ENCODE data around the gene UBALD2. TPM values are rescaled to one million over a fixed set of nuclear protein-coding genes. Genes with fewer than 3 reads are reported as not detected.

Gene UBALD2
- total RNA-seq, 4 donors from 2014 or later, result 9.1 to 16.2 (median 12.4) TPM

GRCh38 chr17:76307299-76307965, 42.3 kb downstream of the UBALD2 start:
- no peak for TF ChIP-seq POLR2A (IDR thresholded peaks at IDR 0.05; ENCODE audit: low read depth)
- no peak for TF ChIP-seq POLR2AphosphoS5 (IDR thresholded peaks at IDR 0.05)
- TF ChIP-seq EP300 (IDR thresholded peaks at IDR 0.05), result no peak
- TF ChIP-seq CTCF (IDR thresholded peaks at IDR 0.05), result no peak
- H3K36me3 ChIP-seq, result peaks cover 17 to 56% (median 39%) of the 10 kb centered on the region in 4 donors
- no peaks in the 10 kb centered on the region for H3K4me1 ChIP-seq
- intact Hi-C loops (cut with DNase I), result loop anchor here (10.0 kb wide), 1 partner anchor 197 kb away; the partner anchor contains the start of gene RHBDF2
- DNase-seq (ENCODE audit: extremely low spot score), result no peak
- H3K27ac ChIP-seq (replicated peaks in 1 of 4), result no peak overlapping the region
- no peaks in the 10 kb centered on the region for H3K27me3 ChIP-seq
- H3K9me3 ChIP-seq, result no peaks in the 10 kb centered on the region
- 99% methylated on average over 34 of the region's 58 CpGs for whole genome bisulfite sequencing
- no peak overlapping the region for H3K4me3 ChIP-seq

- Histone ChIP-seq H3K4me3 (no peak within 1 kb of the TSS), H3K4me1 (no peaks in the 10 kb centered on the region), H3K36me3 (peaks cover 20 to 61% (median 44%) of the 10 kb centered on the region in 4 donors), H3K27me3 (no peaks in the 10 kb centered on the region), H3K9me3 (no peaks in the 10 kb centered on the region), H3K27ac (replicated peaks in 1 of 4) (no peak within 1 kb of the TSS)
- TF ChIP-seq POLR2AphosphoS5 (IDR thresholded peaks at IDR 0.05) (no peak), EP300 (IDR thresholded peaks at IDR 0.05) (no peak), CTCF (IDR thresholded peaks at IDR 0.05) (no peak), POLR2A (IDR thresholded peaks at IDR 0.05; ENCODE audit: low read depth) (no peak)
- no peak for DNase-seq (ENCODE audit: extremely low spot score)
- intact Hi-C loops (cut with DNase I), result loop anchor here (10.0 kb wide), 1 partner anchor 197 kb away; the partner anchor contains the start of gene RHBDF2
- 100% methylated on average over 11 of the region's 44 CpGs for WGBS
Observed at GRCh38 chr17:76307966-76308338, 42.8 kb downstream of the UBALD2 start, which contains the start of gene QRICH2. Gene QRICH2, minus strand, starts transcription at chr17:76308276. Its CDS starts 278 bp downstream, at chr17:76307998.

DNA sequence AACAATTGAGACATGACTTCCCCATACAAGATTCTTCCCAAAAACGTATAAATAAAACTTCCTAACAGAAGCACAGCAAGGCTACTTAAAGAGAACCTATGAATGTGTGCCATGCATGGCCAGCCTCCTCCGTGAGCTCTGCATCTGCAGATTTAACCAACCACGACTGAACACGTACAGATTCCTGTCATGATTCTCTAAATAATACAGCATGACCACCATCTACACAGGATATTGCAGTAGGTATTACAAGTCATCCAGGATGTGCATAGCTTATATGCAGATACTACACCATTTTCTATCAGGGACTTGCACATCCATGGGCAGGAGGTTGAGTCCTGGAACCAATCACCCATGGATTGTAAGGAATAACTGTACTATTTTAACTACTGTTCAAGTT, 44.3 kb downstream of the UBALD2 start:
- Histone ChIP-seq H3K9me3 (no peaks in the 10 kb centered on the region), H3K27ac (replicated peaks in 1 of 4) (no peak overlapping the region), H3K36me3 (peaks cover 32 to 77% (median 54%) of the 10 kb centered on the region in 4 donors), H3K4me1 (no peaks in the 10 kb centered on the region), H3K4me3 (no peak overlapping the region), H3K27me3 (no peaks in the 10 kb centered on the region)
- no peak for TF ChIP-seq POLR2AphosphoS5 (IDR thresholded peaks at IDR 0.05)
- no peak for TF ChIP-seq CTCF (IDR thresholded peaks at IDR 0.05)
- TF ChIP-seq POLR2A (IDR thresholded peaks at IDR 0.05; ENCODE audit: low read depth), result no peak
- TF ChIP-seq EP300 (IDR thresholded peaks at IDR 0.05), result no peak
- WGBS, result 77% methylated on average over 4 of the region's 4 CpGs
- DNase-seq (ENCODE audit: extremely low spot score), result no peak
- intact Hi-C loops (cut with DNase I), result loop anchor here (10.0 kb wide), 1 partner anchor 195 kb away; the partner anchor contains the start of gene RHBDF2

GRCh38 chr17:76312735-76313134, 47.6 kb downstream of the UBALD2 start:
- Histone ChIP-seq H3K9me3 (no peaks in the 10 kb centered on the region), H3K27me3 (no peaks in the 10 kb centered on the region), H3K4me1 (peaks cover 0 to 4% (median 2%) of the 10 kb centered on the region in 4 donors), H3K4me3 (no peak overlapping the region), H3K27ac (replicated peaks in 1 of 4) (no peak overlapping the region), H3K36me3 (peaks cover 32 to 86% (median 48%) of the 10 kb centered on the region in 4 donors)
- intact Hi-C loops (cut with DNase I), result no loop called here
- DNase-seq (ENCODE audit: extremely low spot score), result no peak
- TF ChIP-seq EP300 (IDR thresholded peaks at IDR 0.05) (no peak), POLR2AphosphoS5 (IDR thresholded peaks at IDR 0.05) (no peak), POLR2A (IDR thresholded peaks at IDR 0.05; ENCODE audit: low read depth) (no peak), CTCF (IDR thresholded peaks at IDR 0.05) (no peak)
- 80% methylated on average over 9 of the region's 9 CpGs for WGBS
